PC-9 (cell line): ENCODE measurements around the gene RHD. TPM values are rescaled to one million over a fixed set of nuclear protein-coding genes. Genes with fewer than 3 reads are reported as not detected.
A peak's percentile ranks its signal among the peaks of the same experiment; 100 is the strongest.
"Not testable (repeated sequence)": the region's sequence is repeated elsewhere in the genome, so short reads cannot be mapped to it uniquely, and the experiment has no call there.

ENCODE experiments used
- Bru-seq: library from RNA; stranded (reverse); fragments of 400-500 nt; gene quantifications from one replicate; lab custom pipeline; 2021; lab: Mats Ljungman, UMichigan
- BruChase-seq, 2 experiments: library from RNA; stranded (reverse); fragments of 400-500 nt; gene quantifications; one replicate each; lab custom pipeline; 2021; lab: Mats Ljungman, UMichigan
- BruUV-seq: library from RNA; stranded (reverse); fragments of 400-500 nt; replicated peaks from 2 replicates; lab custom pipeline; 2021; lab: Mats Ljungman, UMichigan
- CTCF ChIA-PET: fragments of 300-600 bp; sonication (Branson Sonifier 250); formaldehyde crosslinking; loops from one replicate; lab custom pipeline; 2022; ENCODE audit warnings: antibody characterized with exemption; lab: Charles Lee
- POLR2A ChIA-PET: fragments of 300-600 bp; sonication (Branson Sonifier 250); formaldehyde crosslinking; loops from one replicate; lab custom pipeline; 2022; ENCODE audit warnings: antibody characterized with exemption; ENCODE audit not compliant: unreplicated experiment; lab: Charles Lee
- DNase-seq, 2 experiments: peaks; one replicate each; pipeline versions ENCODE4 v3.0.0 to v3.0.0-alpha.2; 2015 to 2022; ENCODE audit warnings: mixed read lengths in 1 of 2
- H2AFZ ChIP-seq: fragments of 200-600 bp; sonication (generic); 2 replicates; pipeline ENCODE4 v1.8.1; 2017; ENCODE audit warnings: antibody characterized with exemption
- H3F3A ChIP-seq: fragments of 200-600 bp; sonication (generic); 2 replicates; pipeline ENCODE4 v1.8.1; 2017; ENCODE audit warnings: antibody characterized with exemption, mild to moderate bottlenecking, low read depth; ENCODE audit not compliant: insufficient read depth
- H3K27ac ChIP-seq: fragments of 200-600 bp; sonication (generic); 2 replicates; pipeline ENCODE4 v1.6.1; 2016; ENCODE audit warnings: mixed run types
- H3K27me3 ChIP-seq: fragments of 200-600 bp; sonication (generic); 2 replicates; pipeline ENCODE4 v1.6.1; 2016; ENCODE audit warnings: low read depth, mixed run types; ENCODE audit not compliant: insufficient read depth
- H3K36me3 ChIP-seq: fragments of 200-600 bp; sonication (generic); 2 replicates; pipeline ENCODE4 v1.6.1; 2016; ENCODE audit warnings: low read depth, mixed run types
- H3K4me1 ChIP-seq: fragments of 200-600 bp; sonication (generic); replicated peaks from 2 replicates; pipeline ENCODE4 v1.6.1; 2016; ENCODE audit warnings: mixed run types; ENCODE audit not compliant: insufficient read depth
- H3K4me2 ChIP-seq: fragments of 200-600 bp; sonication (generic); 2 replicates; pipeline ENCODE4 v1.6.1; 2017; ENCODE audit warnings: mixed run types
- H3K4me3 ChIP-seq: fragments of 200-600 bp; sonication (generic); 2 replicates; pipeline ENCODE4 v1.6.1; 2016; ENCODE audit warnings: mixed run types
- H3K79me2 ChIP-seq: fragments of 200-600 bp; sonication (generic); 2 replicates; pipeline ENCODE4 v1.6.1; 2017; ENCODE audit warnings: low read depth, mixed run types
- H3K9me2 ChIP-seq: fragments of 200-600 bp; sonication (generic); 2 replicates; pipeline ENCODE4 v1.8.1; 2017; ENCODE audit warnings: mild to moderate bottlenecking; ENCODE audit not compliant: insufficient read depth
- H3K9me3 ChIP-seq: fragments of 200-600 bp; sonication (generic); 2 replicates; pipeline ENCODE4 v1.8.1; 2016; ENCODE audit warnings: low read depth; ENCODE audit not compliant: insufficient read depth
- H4K20me1 ChIP-seq: fragments of 200-600 bp; sonication (generic); 2 replicates; pipeline ENCODE4 v1.8.1; 2017; ENCODE audit not compliant: insufficient read depth
- EZH2 ChIP-seq: fragments of 200-600 bp; sonication (generic); IDR thresholded peaks from 2 replicates; pipeline ENCODE4 v1.8.0; 2017; ENCODE audit warnings: antibody characterized with exemption, low read depth
- intact Hi-C: fragments of 100-400 bp; cut with micrococcal nuclease; formaldehyde crosslinking; loops from one replicate; pipeline ENCODE4 v1.10.0; 2022; ENCODE audit not compliant: unreplicated experiment
- long read RNA-seq: library from polyadenylated mRNA; stranded (forward); transcript quantifications from one replicate; pipeline ENCODE4 v2.0.0, GENCODE V29; 2022
- total RNA-seq: library from RNA; stranded (reverse); gene quantifications from 2 replicates; pipeline ENCODE4 v1.2.3, GENCODE V29; 2021
- TF ChIP-seq, protein P1 (sequence below): fragments of 200-600 bp; sonication (generic); conservative IDR thresholded peaks from 2 replicates; pipeline ENCODE4 v1.6.1; 2017; ENCODE audit warnings: mixed run types, antibody characterized with exemption, mild to moderate bottlenecking, moderate library complexity

The RHD gene
- total RNA-seq (not detected in 2 replicates), Bru-seq, nascent RNA (percentile 7 among the genes with signal in this experiment), BruChase-seq, experiment 1, labeled RNA remaining after a 2-hour chase (percentile 6 among the genes with signal in this experiment), BruChase-seq, experiment 2, labeled RNA remaining after a 6-hour chase (percentile 6 among the genes with signal in this experiment)
- long read RNA-seq, partial matches to known transcripts, result 0 of 26 reads
- long read RNA-seq, other reads (novel, unspliced or antisense), result 26 of 26 reads

DNA sequence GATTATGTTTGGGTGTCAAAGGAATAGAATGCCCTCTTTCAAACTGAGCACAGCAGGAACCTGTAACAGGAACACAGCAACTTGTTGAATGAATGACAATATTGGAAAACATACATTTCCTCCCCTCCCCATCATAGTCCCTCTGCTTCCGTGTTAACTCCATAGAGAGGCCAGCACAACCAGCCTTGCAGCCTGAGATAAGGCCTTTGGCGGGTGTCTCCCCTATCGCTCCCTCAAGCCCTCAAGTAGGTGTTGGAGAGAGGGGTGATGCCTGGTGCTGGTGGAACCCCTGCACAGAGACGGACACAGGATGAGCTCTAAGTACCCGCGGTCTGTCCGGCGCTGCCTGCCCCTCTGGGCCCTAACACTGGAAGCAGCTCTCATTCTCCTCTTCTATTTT, at the start of gene RHD:
TSS of gene RHD (plus strand) at position 272 of the 400 bp plus-strand sequence. CDS start at position 311, 39 bp downstream.
- H3K4me2 ChIP-seq, H2AFZ ChIP-seq, H3K27ac ChIP-seq, CTCF ChIA-PET, H3K9me3 ChIP-seq, H3K4me1 ChIP-seq, POLR2A ChIA-PET, H3K4me3 ChIP-seq, BruUV-seq, intact Hi-C loops, H4K20me1 ChIP-seq, H3K36me3 ChIP-seq, H3K27me3 ChIP-seq, H3F3A ChIP-seq, H3K79me2 ChIP-seq, H3K9me2 ChIP-seq, DNase-seq: not testable (repeated sequence)

DNA sequence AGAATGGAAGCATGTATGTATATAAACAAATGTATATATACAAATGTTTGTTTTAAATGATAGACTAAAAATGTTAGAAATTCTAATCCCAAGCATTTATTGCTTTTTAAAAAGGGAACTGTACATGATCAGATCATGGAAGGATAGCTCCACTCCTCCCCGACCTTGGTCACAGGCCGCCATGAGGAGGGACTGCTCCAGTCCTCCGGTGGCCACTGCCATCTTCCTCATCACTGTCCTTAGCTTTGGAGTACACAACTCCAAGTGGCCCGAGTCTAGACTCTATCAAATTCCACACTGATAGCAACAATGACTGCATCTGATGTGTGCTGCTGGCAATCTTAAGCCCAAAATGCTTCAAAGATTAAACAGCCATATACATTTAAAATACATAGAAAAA, 49.7 kb upstream of the RHD start:
- H3K4me2 ChIP-seq, result no peak overlapping the region
- H3K27ac ChIP-seq, result no peak overlapping the region
- H3F3A ChIP-seq, result no peaks in the 10 kb centered on the region
- H3K4me3 ChIP-seq, result no peak overlapping the region
- ChIA-PET CTCF (no interaction called here), POLR2A (no interaction called here)
- H3K79me2 ChIP-seq, result no peaks in the 10 kb centered on the region
- peaks cover 11% of the 10 kb centered on the region for H3K36me3 ChIP-seq
- no peaks in the 10 kb centered on the region for H4K20me1 ChIP-seq
- intact Hi-C loops, result no loop called here
- no peak overlapping the region for H2AFZ ChIP-seq
- TF ChIP-seq, protein P1, sequence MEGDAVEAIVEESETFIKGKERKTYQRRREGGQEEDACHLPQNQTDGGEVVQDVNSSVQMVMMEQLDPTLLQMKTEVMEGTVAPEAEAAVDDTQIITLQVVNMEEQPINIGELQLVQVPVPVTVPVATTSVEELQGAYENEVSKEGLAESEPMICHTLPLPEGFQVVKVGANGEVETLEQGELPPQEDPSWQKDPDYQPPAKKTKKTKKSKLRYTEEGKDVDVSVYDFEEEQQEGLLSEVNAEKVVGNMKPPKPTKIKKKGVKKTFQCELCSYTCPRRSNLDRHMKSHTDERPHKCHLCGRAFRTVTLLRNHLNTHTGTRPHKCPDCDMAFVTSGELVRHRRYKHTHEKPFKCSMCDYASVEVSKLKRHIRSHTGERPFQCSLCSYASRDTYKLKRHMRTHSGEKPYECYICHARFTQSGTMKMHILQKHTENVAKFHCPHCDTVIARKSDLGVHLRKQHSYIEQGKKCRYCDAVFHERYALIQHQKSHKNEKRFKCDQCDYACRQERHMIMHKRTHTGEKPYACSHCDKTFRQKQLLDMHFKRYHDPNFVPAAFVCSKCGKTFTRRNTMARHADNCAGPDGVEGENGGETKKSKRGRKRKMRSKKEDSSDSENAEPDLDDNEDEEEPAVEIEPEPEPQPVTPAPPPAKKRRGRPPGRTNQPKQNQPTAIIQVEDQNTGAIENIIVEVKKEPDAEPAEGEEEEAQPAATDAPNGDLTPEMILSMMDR, result no peak
- no peak for TF ChIP-seq EZH2
- H3K27me3 ChIP-seq, result no peaks in the 10 kb centered on the region
- H3K4me1 ChIP-seq, result no peaks in the 10 kb centered on the region
- no peak for DNase-seq
- BruUV-seq, result no TSS peak
- H3K9me2 ChIP-seq, result no peaks in the 10 kb centered on the region
- no peaks in the 10 kb centered on the region for H3K9me3 ChIP-seq

DNA sequence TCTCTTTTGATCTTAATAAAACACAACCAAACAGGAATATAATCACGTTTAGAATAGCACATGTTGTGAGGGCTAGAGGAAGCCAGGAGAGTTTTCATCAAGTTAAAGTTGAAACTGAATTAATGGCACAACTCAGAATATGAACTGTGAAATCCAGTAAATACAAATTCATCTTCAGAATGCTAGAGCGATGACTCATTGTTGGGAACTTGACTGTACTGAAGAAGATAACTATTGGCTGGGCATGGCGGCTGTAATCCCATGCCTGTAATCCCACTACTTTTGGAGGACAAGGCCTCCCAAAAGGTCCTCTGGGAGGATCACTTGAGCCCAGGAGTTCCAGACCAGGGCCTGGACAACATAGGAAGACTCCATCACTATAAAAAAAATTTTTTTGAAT, 48.8 kb upstream of the RHD start:
- Histone ChIP-seq H3K9me2 (no peaks in the 10 kb centered on the region), H3K4me3 (no peak overlapping the region), H3K36me3 (peaks cover 16% of the 10 kb centered on the region), H2AFZ (no peak overlapping the region), H3K4me1 (no peaks in the 10 kb centered on the region), H4K20me1 (no peaks in the 10 kb centered on the region), H3K27ac (no peak overlapping the region), H3K9me3 (no peaks in the 10 kb centered on the region), H3F3A (no peaks in the 10 kb centered on the region), H3K4me2 (no peak overlapping the region), H3K27me3 (no peaks in the 10 kb centered on the region), H3K79me2 (no peaks in the 10 kb centered on the region)
- TF ChIP-seq EZH2, result no peak
- intact Hi-C loops, result no loop called here
- no peak for DNase-seq
- ChIA-PET CTCF (no interaction called here), POLR2A (no interaction called here)
- no TSS peak for BruUV-seq

DNA sequence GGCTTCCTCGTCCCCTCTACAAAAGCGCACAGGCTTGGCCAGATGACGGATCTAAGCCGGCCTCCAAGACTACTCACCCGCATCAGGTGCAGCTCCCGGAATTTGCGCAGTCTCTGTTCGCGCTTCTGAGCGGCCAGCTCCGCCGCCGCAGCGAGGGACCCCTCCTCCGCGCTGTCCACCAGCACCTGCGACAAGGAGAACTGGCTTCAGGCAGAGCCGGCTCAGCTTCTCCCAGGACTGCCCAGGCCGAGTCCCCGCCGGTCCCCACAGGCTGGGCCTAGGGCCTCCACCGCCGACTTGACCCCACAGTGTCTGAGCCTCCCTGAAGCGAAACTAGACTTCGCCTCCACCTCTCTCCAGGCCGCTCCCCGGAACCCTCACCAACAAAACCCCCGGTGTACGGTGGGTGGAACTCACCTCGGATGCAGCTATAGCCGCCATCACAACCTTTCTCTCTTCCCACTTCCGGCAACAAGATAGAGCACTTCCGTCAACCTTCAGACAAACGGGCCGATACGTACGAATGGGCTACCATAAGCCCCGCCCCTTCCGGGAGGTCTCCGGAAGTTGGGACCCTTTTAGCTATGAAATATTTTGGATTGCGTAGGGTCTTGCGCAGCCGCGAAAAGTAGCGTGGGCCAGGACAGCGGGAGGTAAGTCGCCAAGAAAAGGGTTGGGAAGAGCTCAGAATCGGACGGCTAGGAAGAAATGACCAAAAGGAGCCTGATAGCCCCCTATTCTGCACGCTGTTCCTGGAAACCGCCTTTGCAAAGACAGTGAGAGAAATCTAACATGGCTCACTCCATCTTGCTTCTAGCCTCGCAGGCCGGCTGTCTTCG, 40.1 kb upstream of the RHD start, which contains the start of gene SYF2:
TSS of gene SYF2 (minus strand) at position 476 of the 839 bp plus-strand sequence. CDS start at position 441, 35 bp downstream.
- H3K79me2 ChIP-seq, result peaks cover 24% of the 10 kb centered on the region

More for the DNA sequence above, 40.1 kb upstream of the RHD start, which contains the start of gene SYF2:
- H3F3A ChIP-seq, result peaks cover 7% of the 10 kb centered on the region; the same call in 1 of the 2 replicates
- TSS peak; percentile 74 for BruUV-seq
- 0 out of 2 replicates have a peak, but pooled peaks cover 8% of the 10 kb centered on the region for H3K36me3 ChIP-seq
- no peaks in the 10 kb centered on the region for H3K9me2 ChIP-seq
- H2AFZ ChIP-seq, result peak within 1 kb of the TSS; percentile 86
- no peaks in the 10 kb centered on the region for H3K27me3 ChIP-seq
- H3K4me2 ChIP-seq, result peak within 1 kb of the TSS; percentile 89
- peak within 1 kb of the TSS; percentile 94 for H3K4me3 ChIP-seq
- POLR2A ChIA-PET, result interaction anchor here (0.6 to 1.5 kb wide), 4 partner anchors 15 to 549 kb away, joined by 3 to 5 read pairs (median 4); partner anchors contain the start of gene RSRP1
- TF ChIP-seq, protein P1, result no peak
- H3K27ac ChIP-seq, result peak within 1 kb of the TSS; percentile 70
- peak; percentile 76 to 77 for DNase-seq
- intact Hi-C loops, result no loop called here
- no peaks in the 10 kb centered on the region for H3K9me3 ChIP-seq
- peaks cover 11% of the 10 kb centered on the region; the same call in 1 of the 2 replicates for H3K4me1 ChIP-seq
- no peaks in the 10 kb centered on the region for H4K20me1 ChIP-seq
- CTCF ChIA-PET, result no interaction called here
